ENCODE measurements around the gene IMPACT.

The IMPACT gene, protein sequence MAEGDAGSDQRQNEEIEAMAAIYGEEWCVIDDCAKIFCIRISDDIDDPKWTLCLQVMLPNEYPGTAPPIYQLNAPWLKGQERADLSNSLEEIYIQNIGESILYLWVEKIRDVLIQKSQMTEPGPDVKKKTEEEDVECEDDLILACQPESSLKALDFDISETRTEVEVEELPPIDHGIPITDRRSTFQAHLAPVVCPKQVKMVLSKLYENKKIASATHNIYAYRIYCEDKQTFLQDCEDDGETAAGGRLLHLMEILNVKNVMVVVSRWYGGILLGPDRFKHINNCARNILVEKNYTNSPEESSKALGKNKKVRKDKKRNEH

DNA sequence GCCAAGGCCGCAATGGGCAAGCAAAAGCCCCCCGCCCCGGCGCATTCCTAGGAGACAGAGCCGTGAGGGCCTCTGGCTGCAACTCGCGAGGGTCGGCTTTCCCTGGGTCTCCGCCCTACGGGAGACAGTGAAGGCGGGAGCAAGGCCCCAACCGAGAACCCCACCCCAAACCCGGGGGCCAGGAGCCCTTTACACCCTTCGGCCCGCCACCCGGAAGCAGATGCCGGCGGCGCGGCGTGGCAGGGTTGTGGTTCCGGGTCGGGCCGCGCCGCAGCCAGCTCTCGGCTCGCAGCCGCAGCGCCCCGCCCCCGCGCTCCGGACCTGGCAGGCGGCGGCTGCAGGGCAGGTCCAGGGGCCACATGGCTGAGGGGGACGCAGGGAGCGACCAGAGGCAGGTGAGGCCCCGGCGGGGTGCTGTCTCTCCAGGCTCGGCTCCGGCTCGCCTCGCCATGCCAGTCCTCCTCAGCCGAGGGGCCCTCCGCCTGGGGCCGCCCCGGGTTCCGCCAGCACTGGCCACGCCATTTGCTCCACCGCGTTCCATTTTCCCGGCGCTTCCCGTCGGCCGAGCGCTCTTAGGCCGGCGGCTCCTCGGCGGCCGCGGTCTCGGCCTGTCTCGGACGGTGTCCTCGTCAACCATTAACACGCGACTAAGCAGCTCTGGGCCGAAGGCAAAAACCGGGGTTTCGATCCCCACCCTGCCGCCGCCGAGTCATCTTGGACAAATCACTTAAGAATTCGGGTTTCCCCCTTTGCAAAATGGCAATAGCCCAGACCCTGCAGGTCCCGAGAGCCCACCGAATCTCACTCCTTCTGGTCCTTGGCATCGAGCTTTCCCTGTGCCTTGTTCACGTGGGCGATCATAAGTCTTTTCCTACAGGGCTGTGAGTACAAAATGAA, at the start of gene IMPACT:
IMPACT (plus strand) TSS at position 273 of the 897 bp plus-strand sequence; CDS start at position 360, 87 bp downstream.
- TF ChIP-seq, protein P1, sequence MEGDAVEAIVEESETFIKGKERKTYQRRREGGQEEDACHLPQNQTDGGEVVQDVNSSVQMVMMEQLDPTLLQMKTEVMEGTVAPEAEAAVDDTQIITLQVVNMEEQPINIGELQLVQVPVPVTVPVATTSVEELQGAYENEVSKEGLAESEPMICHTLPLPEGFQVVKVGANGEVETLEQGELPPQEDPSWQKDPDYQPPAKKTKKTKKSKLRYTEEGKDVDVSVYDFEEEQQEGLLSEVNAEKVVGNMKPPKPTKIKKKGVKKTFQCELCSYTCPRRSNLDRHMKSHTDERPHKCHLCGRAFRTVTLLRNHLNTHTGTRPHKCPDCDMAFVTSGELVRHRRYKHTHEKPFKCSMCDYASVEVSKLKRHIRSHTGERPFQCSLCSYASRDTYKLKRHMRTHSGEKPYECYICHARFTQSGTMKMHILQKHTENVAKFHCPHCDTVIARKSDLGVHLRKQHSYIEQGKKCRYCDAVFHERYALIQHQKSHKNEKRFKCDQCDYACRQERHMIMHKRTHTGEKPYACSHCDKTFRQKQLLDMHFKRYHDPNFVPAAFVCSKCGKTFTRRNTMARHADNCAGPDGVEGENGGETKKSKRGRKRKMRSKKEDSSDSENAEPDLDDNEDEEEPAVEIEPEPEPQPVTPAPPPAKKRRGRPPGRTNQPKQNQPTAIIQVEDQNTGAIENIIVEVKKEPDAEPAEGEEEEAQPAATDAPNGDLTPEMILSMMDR (IDR thresholded peaks at IDR 0.05), result no peak

DNA sequence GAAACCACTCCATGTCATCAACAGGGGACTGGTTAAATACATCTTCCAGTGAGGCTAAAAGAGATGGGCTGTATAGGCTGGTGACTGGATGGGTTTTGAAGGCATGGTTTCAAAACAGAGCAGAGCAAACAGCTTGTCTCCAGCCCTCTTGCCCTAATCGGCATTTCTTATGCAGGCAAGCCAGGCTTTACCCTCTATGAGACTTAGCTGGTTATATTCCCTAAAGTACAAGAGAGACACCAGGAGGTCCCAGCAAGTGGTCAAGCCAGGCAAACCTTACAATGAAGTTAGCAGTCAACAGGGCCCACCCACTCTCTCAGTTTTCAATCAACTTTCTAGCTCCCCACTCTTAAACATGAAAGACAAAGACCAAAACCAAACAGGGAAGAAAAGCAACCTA, 47.9 kb upstream of the IMPACT start:
- TF ChIP-seq, protein P1 (IDR thresholded peaks at IDR 0.05), result no peak

DNA sequence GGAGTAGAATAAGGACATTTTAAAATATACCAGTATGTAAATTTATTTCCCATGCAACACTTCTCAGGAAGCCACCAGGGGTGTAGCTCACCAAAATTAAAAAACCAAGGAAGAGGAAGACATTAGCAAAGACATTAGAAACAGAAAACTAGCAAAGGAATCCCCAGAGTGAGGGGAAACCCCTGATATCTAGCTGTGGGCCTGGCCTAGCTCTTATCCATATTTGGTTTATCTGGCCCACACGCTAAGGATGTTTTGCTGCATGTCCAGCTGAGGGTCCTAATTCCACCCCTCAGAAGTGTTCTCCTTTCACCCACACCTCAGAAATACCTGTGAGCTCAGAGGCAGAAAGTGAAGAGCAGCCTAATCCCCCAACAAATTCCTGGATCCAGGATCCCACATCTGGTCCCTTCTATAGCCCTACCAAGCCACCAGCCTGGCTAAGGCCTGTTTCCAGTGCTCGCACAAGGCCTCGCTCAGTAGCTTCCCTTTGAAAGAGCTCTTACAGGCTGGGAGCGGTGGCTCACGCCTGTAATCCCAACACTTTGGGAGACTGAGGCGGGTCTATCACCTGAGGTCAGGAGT, 46.2 kb upstream of the IMPACT start:
- TF ChIP-seq, protein P1 (IDR thresholded peaks at IDR 0.05), result no peak

DNA sequence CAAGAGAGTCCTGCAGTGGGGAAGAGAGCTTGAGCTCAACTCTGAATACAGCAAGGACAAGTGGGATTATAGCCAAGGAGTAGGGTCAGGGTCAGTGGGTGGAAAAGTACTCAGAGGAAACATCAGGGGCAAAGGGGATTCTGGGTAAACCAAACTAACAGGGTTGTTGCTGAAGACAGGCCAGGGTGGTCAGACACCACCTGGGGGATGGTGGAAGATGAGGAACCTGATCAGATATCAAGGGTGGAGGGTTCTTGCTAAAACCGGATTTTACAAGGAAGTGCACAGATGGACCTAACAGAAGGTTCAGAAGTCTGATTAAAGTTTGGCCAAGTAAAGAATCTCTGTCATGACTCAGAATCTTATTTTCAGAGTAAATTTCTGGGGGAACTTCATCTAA, 45.3 kb upstream of the IMPACT start:
- TF ChIP-seq, protein P1 (IDR thresholded peaks at IDR 0.05), result no peak

DNA sequence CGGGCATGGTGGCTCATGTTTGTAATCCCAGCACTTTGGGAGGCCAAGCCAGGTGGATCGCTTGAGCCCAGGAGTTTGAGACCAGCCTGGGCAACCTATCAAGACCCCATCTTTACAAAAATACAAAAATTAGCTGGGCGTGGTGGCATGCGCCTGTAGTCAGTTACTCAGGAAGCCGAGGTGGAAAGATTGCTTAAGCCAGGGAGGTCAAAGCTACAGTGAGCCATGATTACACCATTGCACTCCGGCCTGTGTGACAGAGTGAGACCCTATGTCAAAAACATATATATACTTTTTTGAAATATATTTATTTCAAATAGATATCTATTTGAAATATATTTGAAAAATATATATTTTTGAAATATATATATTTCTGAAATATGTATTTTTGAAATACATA, 39.8 kb upstream of the IMPACT start:
- TF ChIP-seq, protein P1 (IDR thresholded peaks at IDR 0.05), result no peak

DNA sequence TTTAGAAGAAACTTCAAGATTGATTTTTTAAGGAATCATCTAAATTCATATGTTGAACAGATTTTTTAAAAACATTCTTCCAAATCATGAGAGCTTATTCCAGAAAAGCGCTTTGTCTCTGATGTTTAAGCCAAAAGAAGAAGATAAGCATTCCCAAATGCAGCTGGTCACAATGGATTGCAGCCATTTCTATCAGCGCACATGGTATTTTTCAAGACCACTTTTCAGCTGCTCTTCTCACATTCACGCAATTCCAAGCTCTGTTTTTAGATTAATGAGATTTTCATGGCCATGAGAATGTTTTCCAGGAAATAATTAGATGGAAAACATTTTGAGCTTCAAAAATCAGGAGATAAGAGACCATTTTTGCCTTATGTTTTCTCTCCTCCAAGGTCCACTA, 37.5 kb upstream of the IMPACT start:
- TF ChIP-seq, protein P1 (IDR thresholded peaks at IDR 0.05), result no peak

DNA sequence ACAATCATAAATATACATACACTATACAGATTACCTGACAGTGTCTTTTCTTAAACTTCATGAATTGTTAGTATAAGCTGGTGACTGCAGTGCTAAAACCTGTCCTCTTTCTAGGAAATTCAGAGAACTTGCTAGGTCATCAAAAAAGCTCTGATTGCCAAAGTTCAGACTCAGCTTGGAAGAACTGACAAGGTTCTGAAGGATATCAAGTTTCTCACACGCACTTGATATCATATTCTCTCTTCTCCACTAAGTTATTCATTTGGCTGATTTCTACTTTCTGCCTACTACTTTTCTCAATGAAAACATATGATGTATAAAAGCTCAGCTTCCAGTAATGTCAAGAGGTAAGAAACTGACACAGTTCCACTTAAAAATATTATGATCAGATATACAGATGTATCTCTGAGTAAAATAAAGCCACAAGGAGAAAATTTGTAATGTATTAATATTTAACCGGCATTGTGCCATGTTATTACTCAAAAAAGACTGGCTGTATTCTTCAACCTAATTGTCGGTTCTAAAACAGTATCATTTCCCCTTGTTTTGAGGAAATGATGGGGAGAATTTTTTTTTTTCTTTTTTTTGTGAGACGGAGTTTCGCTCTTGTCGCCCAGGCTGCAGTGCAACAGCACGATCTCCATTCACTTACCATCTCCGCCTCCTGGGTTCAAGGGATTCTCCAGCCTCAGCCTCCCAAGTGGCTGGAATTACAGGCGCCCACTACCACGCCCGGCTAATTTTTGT, 31.2 kb upstream of the IMPACT start:
- TF ChIP-seq, protein P1 (IDR thresholded peaks at IDR 0.05), result no peak
